SK-N-SH treated with all-trans-retinoic acid at 6 μM for 48 hours (cell line): ENCODE results near the gene FASN.
A peak's percentile ranks its signal among the peaks of the same experiment; 100 is the strongest.

Experiments
- ATAC-seq: fragments of 200-7000 bp; cut with Tn5 transposase; 3 replicates; pipeline ENCODE4 v1.9.1; 2020; ENCODE audit warnings: mild to moderate bottlenecking, moderate library complexity
- ARNTL ChIP-seq: fragments of 450-650 bp; formaldehyde crosslinking; IDR thresholded peaks from 2 replicates; pipeline ENCODE4 v1.5.0; 2020; ENCODE audit warnings: low read depth, mild to moderate bottlenecking, moderate library complexity, borderline replicate concordance
- BACH2 ChIP-seq: fragments of 250-450 bp; sonication (Bioruptor Pico); IDR thresholded peaks from 2 replicates; pipeline ENCODE4 v1.9.0; 2021; ENCODE audit warnings: mild to moderate bottlenecking, borderline replicate concordance
- CSDC2 ChIP-seq: fragments of 250-450 bp; sonication (Bioruptor Pico); IDR thresholded peaks from 2 replicates; pipeline ENCODE4 v1.5.0; 2020; ENCODE audit warnings: mild to moderate bottlenecking, moderate library complexity
- CSRNP3 ChIP-seq: fragments of 250-450 bp; sonication (Bioruptor Pico); IDR thresholded peaks from 2 replicates; pipeline ENCODE4 v1.5.1; 2021; ENCODE audit warnings: mild to moderate bottlenecking, moderate library complexity
- ESRRG ChIP-seq: fragments of 250-450 bp; sonication (Bioruptor Pico); IDR thresholded peaks from 2 replicates; pipeline ENCODE4 v1.6.1; 2021; ENCODE audit warnings: mild to moderate bottlenecking
- GLIS3 ChIP-seq: fragments of 250-450 bp; sonication (Bioruptor Pico); IDR thresholded peaks from 2 replicates; pipeline ENCODE4 v1.5.0; 2020; ENCODE audit warnings: mild to moderate bottlenecking, moderate library complexity
- ISL1 ChIP-seq: fragments of 250-450 bp; sonication (Bioruptor Pico); IDR thresholded peaks from 2 replicates; pipeline ENCODE4 v2.1.2; 2022; ENCODE audit warnings: mild to moderate bottlenecking, moderate library complexity
- OSR1 ChIP-seq: fragments of 250-450 bp; sonication (Bioruptor Pico); IDR thresholded peaks from 2 replicates; pipeline ENCODE4 v1.8.0; 2022; ENCODE audit warnings: moderate library complexity, mild to moderate bottlenecking, inconsistent platforms
- PATZ1 ChIP-seq: fragments of 250-450 bp; sonication (Bioruptor Pico); IDR thresholded peaks from 2 replicates; pipeline ENCODE4 v1.8.0; 2020; ENCODE audit warnings: mild to moderate bottlenecking, moderate library complexity, borderline replicate concordance
- PPARA ChIP-seq: fragments of 250-450 bp; sonication (Bioruptor Pico); IDR thresholded peaks from 2 replicates; pipeline ENCODE4 v1.5.0; 2020; ENCODE audit warnings: mild to moderate bottlenecking, borderline replicate concordance
- RARB ChIP-seq: fragments of 250-450 bp; sonication (Bioruptor Pico); IDR thresholded peaks from 2 replicates; pipeline ENCODE4 v1.8.0; 2021; ENCODE audit warnings: mild to moderate bottlenecking, moderate library complexity
- TCF4 ChIP-seq: fragments of 250-450 bp; sonication (Bioruptor Pico); IDR thresholded peaks from 2 replicates; pipeline ENCODE4 v1.8.0; 2021; ENCODE audit warnings: mild to moderate bottlenecking, moderate library complexity, borderline replicate concordance
- TSHZ2 ChIP-seq: fragments of 250-450 bp; sonication (Bioruptor Pico); IDR thresholded peaks from 2 replicates; pipeline ENCODE4 v1.5.0; 2020; ENCODE audit warnings: mild to moderate bottlenecking, moderate library complexity
- ZC3H10 ChIP-seq: fragments of 250-450 bp; sonication (Bioruptor Pico); IDR thresholded peaks from 2 replicates; pipeline ENCODE4 v1.5.1; 2021; ENCODE audit warnings: mild to moderate bottlenecking, moderate library complexity
- ZFP3 ChIP-seq: fragments of 250-450 bp; sonication (Bioruptor Pico); IDR thresholded peaks from 2 replicates; pipeline ENCODE4 v1.5.0; 2020; ENCODE audit warnings: mild to moderate bottlenecking, moderate library complexity
- ZFP30 ChIP-seq: fragments of 450-650 bp; formaldehyde crosslinking; IDR thresholded peaks from 2 replicates; pipeline ENCODE4 v1.5.0; 2022; ENCODE audit warnings: mild to moderate bottlenecking, moderate library complexity
- ZNF565 ChIP-seq: fragments of 450-650 bp; formaldehyde crosslinking; conservative IDR thresholded peaks from 2 replicates; pipeline ENCODE4 v1.5.0; 2020; ENCODE audit warnings: low read depth, mild to moderate bottlenecking, moderate library complexity
- ZNF70 ChIP-seq: fragments of 450-650 bp; formaldehyde crosslinking; IDR thresholded peaks from 2 replicates; pipeline ENCODE4 v1.5.0; 2020; ENCODE audit warnings: mild to moderate bottlenecking, moderate library complexity
- ZNF8 ChIP-seq: fragments of 450-650 bp; formaldehyde crosslinking; IDR thresholded peaks from 2 replicates; pipeline ENCODE4 v1.5.0; 2020; ENCODE audit warnings: mild to moderate bottlenecking, moderate library complexity
- TF ChIP-seq, protein P1 (sequence below): fragments of 250-450 bp; sonication (Bioruptor Pico); IDR thresholded peaks from 2 replicates; pipeline ENCODE4 v1.8.0; 2021; ENCODE audit warnings: low read depth, mild to moderate bottlenecking, moderate library complexity, borderline replicate concordance
- TF ChIP-seq, protein P2 (sequence below): fragments of 250-450 bp; sonication (Bioruptor Pico); IDR thresholded peaks from 2 replicates; pipeline ENCODE4 v1.5.1; 2020; ENCODE audit warnings: low read depth, mild to moderate bottlenecking, moderate library complexity

Gene FASN

GRCh38 chr17:82052638-82053059, 45.4 kb downstream of the FASN start:
- TF ChIP-seq CSDC2 (CRISPR knock-in tag) (no peak), ISL1 (CRISPR knock-in tag) (no peak), ZNF70 (CRISPR knock-in tag) (no peak), ZNF8 (CRISPR knock-in tag) (no peak), OSR1 (CRISPR knock-in tag) (no peak), GLIS3 (CRISPR knock-in tag) (no peak), ZNF565 (no peak), ZFP30 (CRISPR knock-in tag) (no peak), ZFP3 (CRISPR knock-in tag) (no peak), ARNTL (CRISPR knock-in tag) (no peak)
- TF ChIP-seq, protein P1, sequence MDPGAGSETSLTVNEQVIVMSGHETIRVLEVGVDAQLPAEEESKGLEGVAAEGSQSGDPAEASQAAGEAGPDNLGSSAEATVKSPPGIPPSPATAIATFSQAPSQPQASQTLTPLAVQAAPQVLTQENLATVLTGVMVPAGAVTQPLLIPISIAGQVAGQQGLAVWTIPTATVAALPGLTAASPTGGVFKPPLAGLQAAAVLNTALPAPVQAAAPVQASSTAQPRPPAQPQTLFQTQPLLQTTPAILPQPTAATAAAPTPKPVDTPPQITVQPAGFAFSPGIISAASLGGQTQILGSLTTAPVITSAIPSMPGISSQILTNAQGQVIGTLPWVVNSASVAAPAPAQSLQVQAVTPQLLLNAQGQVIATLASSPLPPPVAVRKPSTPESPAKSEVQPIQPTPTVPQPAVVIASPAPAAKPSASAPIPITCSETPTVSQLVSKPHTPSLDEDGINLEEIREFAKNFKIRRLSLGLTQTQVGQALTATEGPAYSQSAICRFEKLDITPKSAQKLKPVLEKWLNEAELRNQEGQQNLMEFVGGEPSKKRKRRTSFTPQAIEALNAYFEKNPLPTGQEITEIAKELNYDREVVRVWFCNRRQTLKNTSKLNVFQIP = no peak
- TF ChIP-seq, protein P2, sequence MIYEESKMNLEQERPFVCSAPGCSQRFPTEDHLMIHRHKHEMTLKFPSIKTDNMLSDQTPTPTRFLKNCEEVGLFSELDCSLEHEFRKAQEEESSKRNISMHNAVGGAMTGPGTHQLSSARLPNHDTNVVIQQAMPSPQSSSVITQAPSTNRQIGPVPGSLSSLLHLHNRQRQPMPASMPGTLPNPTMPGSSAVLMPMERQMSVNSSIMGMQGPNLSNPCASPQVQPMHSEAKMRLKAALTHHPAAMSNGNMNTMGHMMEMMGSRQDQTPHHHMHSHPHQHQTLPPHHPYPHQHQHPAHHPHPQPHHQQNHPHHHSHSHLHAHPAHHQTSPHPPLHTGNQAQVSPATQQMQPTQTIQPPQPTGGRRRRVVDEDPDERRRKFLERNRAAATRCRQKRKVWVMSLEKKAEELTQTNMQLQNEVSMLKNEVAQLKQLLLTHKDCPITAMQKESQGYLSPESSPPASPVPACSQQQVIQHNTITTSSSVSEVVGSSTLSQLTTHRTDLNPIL (CRISPR knock-in tag) = no peak
- peak; percentile 1 for ATAC-seq

DNA sequence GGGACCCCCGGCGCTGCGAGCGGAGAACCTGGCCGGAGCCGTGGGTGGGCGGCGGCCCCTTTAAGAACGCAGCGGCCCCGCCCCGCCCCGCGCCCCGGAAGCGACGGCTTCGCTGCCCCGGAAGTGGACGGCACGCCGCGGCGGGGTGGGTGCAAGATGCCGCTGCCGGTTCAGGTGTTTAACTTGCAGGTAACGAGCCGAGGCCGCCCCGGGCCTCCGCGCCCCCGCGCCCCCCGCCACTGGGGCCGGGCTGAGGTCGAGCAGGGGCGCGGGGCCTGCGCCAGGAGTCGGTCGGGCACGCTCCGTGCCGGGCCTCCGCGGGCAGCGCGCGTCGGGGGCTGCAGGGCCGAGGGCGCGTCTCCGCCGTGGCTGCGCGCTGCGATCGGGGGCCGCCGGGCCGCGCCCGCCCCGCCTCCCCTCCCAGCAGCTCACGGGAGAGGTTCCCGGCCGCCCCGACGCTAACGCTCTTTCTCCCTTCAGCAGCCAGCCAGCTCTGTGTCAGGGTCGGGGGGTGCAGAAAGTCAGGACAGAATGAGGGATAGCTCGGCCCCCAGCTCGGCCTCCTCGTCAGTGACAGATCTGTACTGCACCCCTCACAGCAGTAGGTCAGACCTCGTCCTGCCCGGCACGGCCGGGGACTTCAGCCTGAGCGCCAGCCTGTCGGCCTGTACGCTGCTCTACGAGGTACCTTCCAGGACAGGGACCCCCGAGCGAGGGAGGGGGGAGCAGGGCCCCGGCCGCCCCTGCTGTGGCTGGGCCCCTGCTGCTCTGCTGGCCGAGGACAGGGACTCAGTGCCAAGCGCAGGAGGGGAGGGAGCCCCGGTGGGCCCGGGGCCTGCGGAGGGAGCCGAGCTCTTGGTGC, 46.0 kb downstream of the FASN start, which contains the start of the genes GPS1 and RFNG:
Gene GPS1, plus strand, starts transcription at position 123 of the 862 bp plus-strand sequence. Its CDS starts 34 bp downstream, at position 157.
Gene RFNG, minus strand, starts transcription at position 36 of the 862 bp plus-strand sequence. CDS start 45 bp downstream, outside the sequence.
- TF ChIP-seq ZFP3 (CRISPR knock-in tag) (no peak), TCF4 (CRISPR knock-in tag) (no peak), OSR1 (CRISPR knock-in tag) (no peak), BACH2 (CRISPR knock-in tag) (no peak)
- ATAC-seq = peak; percentile 65

- ATAC-seq = peak; percentile 10; the same call in 2 of the 3 replicates
- TF ChIP-seq ARNTL (CRISPR knock-in tag) = no peak
- no peak for TF ChIP-seq PPARA (CRISPR knock-in tag)
- TF ChIP-seq TSHZ2 (CRISPR knock-in tag) = peak; percentile 21; the same call in 1 of the 2 replicates
- TF ChIP-seq, all 23 proteins: peak for 1
Measured at GRCh38 chr17:82050761-82051641, 47.0 kb downstream of the FASN start.

GRCh38 chr17:82050152-82050760, 47.8 kb downstream of the FASN start:
- no peak for ATAC-seq
- TF ChIP-seq ZFP3 (CRISPR knock-in tag) (no peak), ARNTL (CRISPR knock-in tag) (no peak), CSRNP3 (CRISPR knock-in tag) (no peak), ZC3H10 (CRISPR knock-in tag) (no peak), ESRRG (CRISPR knock-in tag) (no peak), TSHZ2 (CRISPR knock-in tag) (no peak), ZNF8 (CRISPR knock-in tag) (no peak), PATZ1 (CRISPR knock-in tag) (no peak), RARB (CRISPR knock-in tag) (no peak), ISL1 (CRISPR knock-in tag) (no peak)
